NCI-H1417 treated with DMSO at 0.1 percent for 48 hours (cell line): ENCODE measurements around the gene POU5F2.

Experiments
- DNase-seq: peaks from one replicate; lab custom pipeline; 2025; lab: John Stamatoyannopoulos, UW

Gene POU5F2

GRCh38 chr5:93716453-93716852 is 24.9 kb downstream of the POU5F2 start:
- DNase-seq: no peak

GRCh38 chr5:93715761-93716160 is 25.6 kb downstream of the POU5F2 start:
- DNase-seq: no peak

GRCh38 chr5:93715327-93715726 is 26.1 kb downstream of the POU5F2 start:
- DNase-seq: peak; percentile 26

- DNase-seq: no peak
Observed at GRCh38 chr5:93708442-93708841, 33.0 kb downstream of the POU5F2 start.

GRCh38 chr5:93705896-93706295 is 35.5 kb downstream of the POU5F2 start:
- DNase-seq: no peak

GRCh38 chr5:93704996-93705395 is 36.4 kb downstream of the POU5F2 start:
- no peak for DNase-seq

- DNase-seq: no peak
Observed at GRCh38 chr5:93691997-93692396, 49.4 kb downstream of the POU5F2 start.
